Panc1 (cell line): ENCODE data around the gene LACRT. TPM values are rescaled to one million over a fixed set of nuclear protein-coding genes. Genes with fewer than 3 reads are reported as not detected.
"Not testable (repeated sequence)": the region's sequence is repeated elsewhere in the genome, so short reads cannot be mapped to it uniquely, and the experiment has no call there.

Experiments used
- ATAC-seq: fragments of 200-7000 bp; cut with Tn5 transposase; 2 replicates; pipeline ENCODE4 v1.9.1; 2020; ENCODE audit warnings: mild to moderate bottlenecking, moderate library complexity
- BruUV-seq: library from RNA; stranded (reverse); fragments of 400-500 nt; replicated peaks from 2 replicates; lab custom pipeline; 2021; lab: Mats Ljungman, UMichigan
- CTCF ChIA-PET: fragments of 300-600 bp; sonication (Branson Sonifier 250); formaldehyde crosslinking; loops from one replicate; lab custom pipeline; 2022; ENCODE audit warnings: antibody characterized with exemption; lab: Charles Lee
- POLR2A ChIA-PET: fragments of 300-600 bp; sonication (Branson Sonifier 250); formaldehyde crosslinking; loops from one replicate; lab custom pipeline; 2022; ENCODE audit warnings: antibody characterized with exemption; lab: Charles Lee
- DNase-seq: peaks from one replicate; pipeline ENCODE4 v3.0.0-alpha.2; 2010; ENCODE audit warnings: low read depth, low spot score
- H3K27ac ChIP-seq: 2 replicates; pipeline ENCODE4 v1.5.1; 2011; ENCODE audit warnings: mild to moderate bottlenecking, low read length, inconsistent platforms
- H3K27me3 ChIP-seq: fragments of 200-500 bp; sonication (Bioruptor generic); 2 replicates; pipeline ENCODE4 v1.6.0; 2014; ENCODE audit warnings: low read length, inconsistent platforms; ENCODE audit not compliant: control insufficient read depth, insufficient read depth
- H3K36me3 ChIP-seq: fragments of 200-500 bp; sonication (Bioruptor generic); 2 replicates; pipeline ENCODE4 v1.5.1; 2014; ENCODE audit warnings: inconsistent platforms, mild to moderate bottlenecking, low read length, moderate library complexity; ENCODE audit not compliant: control insufficient read depth, insufficient read depth
- H3K4me1 ChIP-seq: 2 replicates; pipeline ENCODE4 v1.5.1; 2011; ENCODE audit warnings: inconsistent platforms, mild to moderate bottlenecking, low read length, moderate library complexity; ENCODE audit not compliant: control insufficient read depth, insufficient read depth
- H3K4me3 ChIP-seq, 2 experiments: 2 replicates each; pipeline ENCODE4 v1.5.1; 2011 to 2012; ENCODE audit warnings: low read depth in 2 of 2, low read length in 2 of 2, mild to moderate bottlenecking in 2 of 2, inconsistent platforms in 1 of 2, moderate library complexity in 1 of 2
- H3K9me3 ChIP-seq: fragments of 200-500 bp; sonication (Bioruptor generic); 2 replicates; pipeline ENCODE4 v1.5.1; 2014; ENCODE audit warnings: low read depth, mild to moderate bottlenecking, inconsistent platforms, low read length, moderate library complexity; ENCODE audit not compliant: control insufficient read depth, insufficient read depth
- CTCF ChIP-seq: fragments of 450-650 bp; IDR thresholded peaks from 2 replicates; pipeline ENCODE4 v1.5.1; 2017; ENCODE audit warnings: mild to moderate bottlenecking
- POLR2AphosphoS5 ChIP-seq: IDR thresholded peaks from 2 replicates; pipeline ENCODE4 v1.6.1; 2012; ENCODE audit warnings: mild to moderate bottlenecking, low read depth, low read length, moderate library complexity
- SIN3A ChIP-seq: IDR thresholded peaks from 2 replicates; pipeline ENCODE4 v1.6.1; 2012; ENCODE audit warnings: low read depth, mild to moderate bottlenecking, low read length, moderate library complexity, borderline replicate concordance; ENCODE audit not compliant: insufficient read depth
- TCF7L2 ChIP-seq: IDR thresholded peaks from 2 replicates; pipeline ENCODE4 v1.6.1; 2011; ENCODE audit warnings: mild to moderate bottlenecking, low read depth, low read length, inconsistent platforms
- in situ Hi-C: cut with HindIII; loops from 2 replicates; pipeline ENCODE4 v1.10.0; 2016; ENCODE audit warnings: low sequenced_read_pairs, low pct_unique_long_range_greater_than_20kb
- intact Hi-C: fragments of 100-400 bp; cut with micrococcal nuclease; formaldehyde crosslinking; loops from one replicate; pipeline ENCODE4 v1.10.0; 2022; ENCODE audit not compliant: unreplicated experiment
- total RNA-seq: library from RNA; stranded (reverse); gene quantifications from one replicate; pipeline ENCODE4 v1.2.1, GENCODE V29; 2021; ENCODE audit not compliant: unreplicated experiment
- TF ChIP-seq, protein P1 (sequence below), 2 experiments: IDR thresholded peaks; 2 replicates each; pipeline ENCODE4 v1.6.1; 2011 to 2012; ENCODE audit warnings: low read depth in 2 of 2, control low read depth in 1 of 2, low read length in 1 of 2, mild to moderate bottlenecking in 1 of 2, moderate library complexity in 1 of 2; ENCODE audit not compliant: insufficient read depth in 1 of 2

LACRT gene
- total RNA-seq, 1 experiment from 2014 or later: not detected

DNA sequence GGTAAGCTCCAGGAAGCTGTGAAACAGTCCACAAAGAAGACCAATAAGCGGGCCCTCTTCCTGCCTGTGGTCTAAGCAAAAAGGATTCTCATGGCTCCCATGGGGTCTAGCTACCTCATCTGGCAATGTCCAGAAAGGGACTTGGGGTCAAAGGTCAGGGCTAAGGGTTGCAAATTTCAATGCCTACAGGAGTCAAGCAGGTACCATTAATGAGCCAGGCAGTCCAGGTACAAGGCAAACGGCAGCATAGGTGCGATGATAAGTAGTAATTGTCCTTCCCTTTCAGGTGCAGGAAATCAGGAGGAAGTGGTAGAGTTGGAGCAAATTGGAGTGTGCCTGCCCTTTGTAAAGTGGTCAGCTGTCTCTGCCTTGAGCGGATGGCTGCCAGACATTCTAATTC, 6.4 kb upstream of the LACRT start:
- ChIA-PET CTCF (no interaction called here), POLR2A (no interaction called here)
- no peak for DNase-seq
- peaks cover 21% of the 10 kb centered on the region for H3K27me3 ChIP-seq
- H3K4me3 ChIP-seq: no peak overlapping the region
- no peaks in the 10 kb centered on the region for H3K4me1 ChIP-seq
- no peaks in the 10 kb centered on the region for H3K36me3 ChIP-seq
- TF ChIP-seq TCF7L2: no peak
- TF ChIP-seq POLR2AphosphoS5: no peak
- TF ChIP-seq, protein P1, sequence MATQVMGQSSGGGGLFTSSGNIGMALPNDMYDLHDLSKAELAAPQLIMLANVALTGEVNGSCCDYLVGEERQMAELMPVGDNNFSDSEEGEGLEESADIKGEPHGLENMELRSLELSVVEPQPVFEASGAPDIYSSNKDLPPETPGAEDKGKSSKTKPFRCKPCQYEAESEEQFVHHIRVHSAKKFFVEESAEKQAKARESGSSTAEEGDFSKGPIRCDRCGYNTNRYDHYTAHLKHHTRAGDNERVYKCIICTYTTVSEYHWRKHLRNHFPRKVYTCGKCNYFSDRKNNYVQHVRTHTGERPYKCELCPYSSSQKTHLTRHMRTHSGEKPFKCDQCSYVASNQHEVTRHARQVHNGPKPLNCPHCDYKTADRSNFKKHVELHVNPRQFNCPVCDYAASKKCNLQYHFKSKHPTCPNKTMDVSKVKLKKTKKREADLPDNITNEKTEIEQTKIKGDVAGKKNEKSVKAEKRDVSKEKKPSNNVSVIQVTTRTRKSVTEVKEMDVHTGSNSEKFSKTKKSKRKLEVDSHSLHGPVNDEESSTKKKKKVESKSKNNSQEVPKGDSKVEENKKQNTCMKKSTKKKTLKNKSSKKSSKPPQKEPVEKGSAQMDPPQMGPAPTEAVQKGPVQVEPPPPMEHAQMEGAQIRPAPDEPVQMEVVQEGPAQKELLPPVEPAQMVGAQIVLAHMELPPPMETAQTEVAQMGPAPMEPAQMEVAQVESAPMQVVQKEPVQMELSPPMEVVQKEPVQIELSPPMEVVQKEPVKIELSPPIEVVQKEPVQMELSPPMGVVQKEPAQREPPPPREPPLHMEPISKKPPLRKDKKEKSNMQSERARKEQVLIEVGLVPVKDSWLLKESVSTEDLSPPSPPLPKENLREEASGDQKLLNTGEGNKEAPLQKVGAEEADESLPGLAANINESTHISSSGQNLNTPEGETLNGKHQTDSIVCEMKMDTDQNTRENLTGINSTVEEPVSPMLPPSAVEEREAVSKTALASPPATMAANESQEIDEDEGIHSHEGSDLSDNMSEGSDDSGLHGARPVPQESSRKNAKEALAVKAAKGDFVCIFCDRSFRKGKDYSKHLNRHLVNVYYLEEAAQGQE (IDR thresholded peaks at IDR 0.05; ENCODE audit: insufficient read depth in 1 of 2, low read depth in 2 of 2, low read length in 1 of 2): no peak
- no peak for TF ChIP-seq CTCF
- TF ChIP-seq SIN3A: no peak
- in situ Hi-C loops (no loop called here), intact Hi-C loops (no loop called here)
- ATAC-seq: no peak
- H3K9me3 ChIP-seq: no peaks in the 10 kb centered on the region
- H3K27ac ChIP-seq: no peak overlapping the region
- no TSS peak for BruUV-seq

DNA sequence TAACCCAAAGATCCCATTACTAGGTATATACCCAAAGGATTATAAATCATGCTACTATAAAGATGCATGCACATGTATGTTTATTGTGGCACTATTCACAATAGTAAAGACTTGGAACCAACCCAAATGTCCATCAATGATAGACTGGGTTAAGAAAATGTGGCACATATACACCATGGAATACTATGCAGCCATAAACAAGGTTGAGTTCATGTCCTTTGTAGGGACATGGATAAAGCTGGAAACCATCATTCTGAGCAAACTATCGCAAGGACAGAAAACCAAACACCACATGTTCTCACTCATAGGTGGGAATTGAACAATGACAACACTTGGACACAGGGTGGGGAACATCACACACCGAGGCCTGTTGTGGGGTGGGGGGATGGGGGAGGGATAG, 4.4 kb upstream of the LACRT start:
- POLR2A ChIA-PET, H3K27ac ChIP-seq, H3K4me1 ChIP-seq, CTCF ChIA-PET, BruUV-seq, in situ Hi-C loops, DNase-seq, ATAC-seq, H3K36me3 ChIP-seq, H3K4me3 ChIP-seq, intact Hi-C loops, H3K9me3 ChIP-seq: not testable (repeated sequence)
- peaks cover 13% of the 10 kb centered on the region for H3K27me3 ChIP-seq

DNA sequence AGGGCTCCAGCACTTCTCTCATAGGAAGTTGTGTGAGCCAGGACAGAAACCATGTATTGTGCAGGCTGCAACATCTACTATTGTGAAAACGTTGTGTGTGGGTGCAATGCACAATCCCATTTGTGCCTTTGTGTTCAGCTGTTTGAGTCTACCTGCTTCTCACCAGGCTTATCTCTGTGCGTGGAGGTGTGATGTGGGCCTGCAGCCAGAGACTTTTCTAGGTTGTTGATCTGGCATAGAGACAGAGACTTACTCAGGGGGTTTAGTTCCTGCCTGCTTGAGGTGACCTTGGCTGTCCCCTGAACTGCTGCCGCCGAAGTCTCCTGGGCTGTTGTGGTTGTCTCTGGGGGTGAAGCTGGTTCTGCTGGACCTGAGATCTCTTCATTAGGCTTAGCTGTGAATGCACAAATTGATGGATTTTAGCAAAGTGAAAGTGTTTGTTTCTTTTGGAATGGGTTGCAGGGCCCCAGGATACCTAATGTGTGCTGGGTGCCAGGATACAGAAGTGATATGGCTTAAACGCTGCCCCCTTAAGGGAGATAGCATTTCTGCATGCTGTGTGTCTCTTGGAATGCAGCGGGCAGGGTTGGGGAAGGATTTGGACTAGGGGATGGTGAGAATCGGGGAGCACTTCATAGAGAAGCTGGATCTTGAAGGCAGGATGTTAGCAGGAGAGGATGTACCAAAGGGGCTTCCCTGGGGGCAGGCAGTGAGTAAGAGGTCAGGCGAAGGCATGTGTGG, 2.5 kb downstream of the LACRT start:
- ATAC-seq (no peak; the same call in 1 of the 2 replicates), DNase-seq (no peak)
- Histone ChIP-seq H3K27me3 (no peaks in the 10 kb centered on the region), H3K4me1 (no peaks in the 10 kb centered on the region), H3K27ac (no peak overlapping the region), H3K36me3 (no peaks in the 10 kb centered on the region), H3K9me3 (no peaks in the 10 kb centered on the region), H3K4me3 (no peak overlapping the region)
- POLR2A ChIA-PET: no interaction called here
- CTCF ChIA-PET: no interaction called here
- TF ChIP-seq, protein P1 (IDR thresholded peaks at IDR 0.05; ENCODE audit: insufficient read depth in 1 of 2, low read depth in 2 of 2, low read length in 1 of 2): no peak
- TF ChIP-seq SIN3A (no peak), CTCF (no peak), TCF7L2 (no peak), POLR2AphosphoS5 (no peak)
- intact Hi-C loops: no loop called here
- no TSS peak for BruUV-seq
- in situ Hi-C loops: no loop called here
